HTR-8/SVneo (cell line): ENCODE data around the gene RBPJ.
A peak's percentile ranks its signal among the peaks of the same experiment; 100 is the strongest.

Experiments used
- DNase-seq: peaks from one replicate; pipeline ENCODE4 v3.0.0; 2011; ENCODE audit warnings: low spot score, mixed read lengths; ENCODE audit not compliant: insufficient read length
- FAIRE-seq: peaks from 2 replicates; lab custom pipeline; 2011; peaks lifted over from hg19 to GRCh38; lab: Jason Lieb, UNC

RBPJ gene

GRCh38 chr4:26410385-26411293 lies 89.8 kb downstream of the RBPJ start:
- FAIRE-seq: peak; percentile 26
- peak; percentile 52 for DNase-seq

- no peak for FAIRE-seq
- DNase-seq: no peak
Measured at GRCh38 chr4:26412381-26413372, 91.9 kb downstream of the RBPJ start.

DNA sequence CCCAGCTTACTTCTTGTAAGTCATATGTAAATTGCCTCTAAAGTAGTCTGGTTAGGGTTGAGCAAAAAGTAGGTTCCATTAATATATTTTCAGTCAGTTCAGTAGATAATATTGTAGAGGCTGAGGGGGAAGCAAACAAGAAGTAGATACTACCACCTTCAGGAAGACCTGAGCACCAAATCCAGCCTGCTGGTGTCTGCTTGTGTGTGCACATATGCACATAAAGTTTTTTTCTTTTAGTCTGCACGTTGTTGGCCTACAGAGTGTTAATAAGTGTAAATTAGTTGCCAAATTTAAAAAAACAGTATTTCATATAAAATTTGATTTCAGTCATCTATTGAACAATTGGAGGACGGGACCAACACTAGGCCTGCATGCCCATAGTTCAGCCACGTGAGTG lies 92.8 kb downstream of the RBPJ start:
- DNase-seq (no peak), FAIRE-seq (no peak)

GRCh38 chr4:26418107-26418506 lies 97.3 kb downstream of the RBPJ start:
- DNase-seq (no peak), FAIRE-seq (no peak)

DNA sequence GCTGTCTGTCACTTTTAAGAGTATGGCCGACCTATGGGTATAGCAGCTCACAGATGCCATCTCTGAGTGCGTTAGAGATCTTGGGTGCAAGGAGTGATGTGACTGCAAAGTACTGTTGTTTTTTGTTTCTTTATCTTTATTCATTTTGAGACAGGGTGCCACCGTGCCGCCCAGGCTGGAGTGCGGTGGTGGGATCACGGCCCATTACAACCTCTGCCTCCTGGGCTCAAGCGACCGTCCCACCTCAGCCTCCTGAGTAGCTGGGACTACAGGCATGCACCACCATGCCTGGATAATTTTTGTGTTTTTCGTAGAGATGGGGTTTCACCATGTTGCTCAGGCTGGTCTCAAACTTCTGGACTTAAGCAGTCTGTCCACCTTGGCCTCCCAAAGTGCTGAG lies 98.0 kb downstream of the RBPJ start:
- DNase-seq: no peak
- FAIRE-seq: no peak

DNA sequence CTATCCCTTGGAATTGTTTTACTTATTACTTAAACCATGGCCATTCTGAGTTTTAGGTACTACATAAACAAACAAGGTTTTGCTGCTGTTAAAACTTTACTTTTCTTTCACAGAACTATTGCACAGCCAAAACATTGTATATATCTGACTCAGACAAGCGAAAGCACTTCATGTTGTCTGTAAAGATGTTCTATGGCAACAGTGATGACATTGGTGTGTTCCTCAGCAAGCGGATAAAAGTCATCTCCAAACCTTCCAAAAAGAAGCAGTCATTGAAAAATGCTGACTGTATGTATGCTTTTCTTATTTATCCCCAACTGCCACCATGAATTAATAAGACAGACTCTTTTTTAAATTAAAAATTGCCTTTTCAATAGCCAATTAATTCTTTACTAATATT lies 99.6 kb downstream of the RBPJ start:
- FAIRE-seq (no peak), DNase-seq (no peak)

- FAIRE-seq (no peak), DNase-seq (no peak)
Measured at GRCh38 chr4:26420913-26421312, 100.1 kb downstream of the RBPJ start.

DNA sequence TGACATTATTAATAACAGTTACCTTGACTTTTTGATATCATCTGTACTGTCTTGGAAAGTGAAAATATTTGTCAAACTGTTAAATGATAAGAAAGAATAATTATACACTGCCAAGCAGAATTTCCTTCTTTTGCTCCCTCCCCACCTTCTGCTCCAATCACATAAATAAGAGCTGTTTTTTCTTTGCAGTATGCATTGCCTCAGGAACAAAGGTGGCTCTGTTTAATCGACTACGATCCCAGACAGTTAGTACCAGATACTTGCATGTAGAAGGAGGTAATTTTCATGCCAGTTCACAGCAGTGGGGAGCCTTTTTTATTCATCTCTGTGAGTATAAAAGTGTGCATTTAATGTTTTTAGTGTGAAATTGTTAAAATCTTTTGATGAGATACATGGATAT lies 103.3 kb downstream of the RBPJ start:
- FAIRE-seq: no peak

GRCh38 chr4:26424838-26425237 lies 104.0 kb downstream of the RBPJ start:
- FAIRE-seq (no peak), DNase-seq (no peak)

More for the DNA sequence above, 103.3 kb downstream of the RBPJ start:
- no peak for DNase-seq

DNA sequence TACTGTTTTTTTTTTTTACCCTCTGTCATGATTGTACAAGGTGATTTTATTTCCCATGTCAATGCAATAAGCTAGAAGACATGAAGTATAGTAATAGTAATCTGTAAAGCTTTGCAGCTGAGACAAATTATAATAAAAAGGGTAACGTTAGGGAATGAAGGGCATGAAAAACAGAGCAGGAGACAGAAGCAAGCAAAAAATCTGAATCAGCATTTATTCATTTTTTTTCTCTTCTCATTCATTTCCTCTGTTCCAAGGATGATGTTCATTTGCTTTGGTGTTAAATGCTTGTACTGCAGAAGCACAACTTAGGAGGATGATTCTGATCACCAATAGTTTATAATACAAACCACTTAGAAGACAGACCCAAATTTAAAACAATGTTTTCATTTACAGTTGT lies 105.1 kb downstream of the RBPJ start:
- FAIRE-seq: no peak
- DNase-seq: no peak

DNA sequence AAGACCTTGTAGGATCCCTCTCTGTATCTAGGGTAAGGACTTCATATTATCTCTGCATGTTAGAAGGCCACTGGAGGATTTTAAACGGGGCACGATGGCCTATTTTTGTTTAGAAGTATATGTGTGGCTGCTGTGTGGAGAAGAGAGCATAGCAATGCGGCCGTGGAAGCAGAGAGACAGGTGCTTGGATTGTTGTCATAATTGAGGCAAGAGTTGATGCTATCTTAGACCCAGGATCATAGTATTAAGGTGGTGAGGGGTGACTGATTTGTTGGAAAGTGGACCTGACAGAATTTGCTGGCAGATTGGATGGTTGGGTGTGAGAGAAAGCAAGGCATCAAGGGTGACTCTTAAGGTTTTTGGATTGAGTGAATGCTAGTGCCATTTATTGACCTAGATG lies 106.1 kb downstream of the RBPJ start:
- no peak for DNase-seq
- FAIRE-seq: no peak

DNA sequence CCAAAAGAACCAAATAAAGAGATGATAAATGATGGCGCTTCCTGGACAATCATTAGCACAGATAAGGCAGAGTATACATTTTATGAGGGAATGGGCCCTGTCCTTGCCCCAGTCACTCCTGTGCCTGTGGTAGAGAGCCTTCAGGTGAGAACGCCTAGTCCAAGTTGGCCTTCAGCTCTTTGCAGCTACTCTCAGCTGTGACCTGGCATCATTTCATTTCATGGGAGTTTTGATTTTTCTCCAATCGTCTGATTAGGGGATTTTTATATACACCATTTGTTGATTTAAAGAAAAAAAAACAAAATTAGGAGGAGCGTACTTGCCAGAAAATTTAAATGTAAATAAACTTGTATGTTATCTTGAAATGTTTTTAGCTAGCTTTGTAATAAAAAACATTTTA lies 109.1 kb downstream of the RBPJ start:
- no peak for DNase-seq
- no peak for FAIRE-seq

DNA sequence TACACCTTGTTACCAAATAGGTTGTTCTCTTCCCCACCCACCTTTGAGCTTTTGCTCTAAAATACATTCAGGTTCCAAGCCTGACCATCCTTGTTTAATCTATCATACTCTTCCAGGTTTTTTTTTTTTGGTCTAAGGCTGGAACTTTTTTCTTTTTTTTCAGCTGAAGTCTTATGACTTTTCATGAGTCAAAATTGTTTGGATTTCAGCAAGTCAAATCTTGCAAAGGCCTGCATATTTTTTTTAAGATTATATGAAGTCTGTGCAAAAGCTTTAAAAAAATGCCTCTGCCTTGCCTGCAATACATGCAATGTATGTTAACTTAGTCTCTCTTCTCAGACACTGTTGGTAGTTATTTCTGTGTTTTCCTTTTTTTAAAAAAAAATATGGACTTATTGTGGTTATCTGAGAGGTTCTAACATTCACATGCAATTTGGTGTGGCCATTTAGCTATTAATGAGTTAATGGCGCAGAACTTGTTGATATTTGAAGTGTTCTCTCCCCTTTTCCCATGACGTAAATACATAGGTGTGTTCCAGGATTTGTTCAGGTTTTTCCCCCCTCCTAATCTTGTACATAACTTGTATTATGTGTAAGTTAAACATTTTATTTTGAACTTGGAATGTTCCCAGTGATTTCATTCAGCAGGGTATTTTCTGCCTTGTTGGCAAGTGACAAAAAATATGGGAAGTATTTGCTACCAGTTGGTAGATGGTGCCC lies 110.8 kb downstream of the RBPJ start:
- no peak for FAIRE-seq
- no peak for DNase-seq

DNA sequence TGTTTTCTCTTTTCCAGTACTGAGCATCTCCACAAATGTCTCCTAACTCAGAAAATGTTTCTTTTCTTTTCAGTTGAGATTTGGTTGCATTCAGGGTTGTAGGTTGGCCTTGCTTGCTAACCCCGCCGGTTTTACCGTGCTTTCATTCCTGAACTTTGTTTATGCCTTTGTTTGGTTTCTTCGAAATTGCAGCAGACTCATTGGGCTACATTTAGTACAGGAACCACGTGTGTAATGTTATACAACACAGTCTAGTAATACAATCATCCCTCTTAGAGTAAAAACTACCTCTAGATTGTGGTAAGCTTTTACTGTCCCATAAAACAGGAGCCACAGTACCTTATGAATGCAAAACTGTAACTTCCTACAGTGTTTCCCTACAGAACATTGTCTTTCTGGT lies 111.6 kb downstream of the RBPJ start:
- no peak for FAIRE-seq

GRCh38 chr4:26433556-26433955 lies 112.7 kb downstream of the RBPJ start:
- FAIRE-seq: no peak
- no peak for DNase-seq

More for the DNA sequence above, 111.6 kb downstream of the RBPJ start:
- no peak for DNase-seq

- FAIRE-seq: no peak
- DNase-seq: no peak
Measured at GRCh38 chr4:26434030-26434639, 113.3 kb downstream of the RBPJ start.

GRCh38 chr4:26441102-26441501 lies 120.3 kb downstream of the RBPJ start:
- FAIRE-seq: no peak
- no peak for DNase-seq

DNA sequence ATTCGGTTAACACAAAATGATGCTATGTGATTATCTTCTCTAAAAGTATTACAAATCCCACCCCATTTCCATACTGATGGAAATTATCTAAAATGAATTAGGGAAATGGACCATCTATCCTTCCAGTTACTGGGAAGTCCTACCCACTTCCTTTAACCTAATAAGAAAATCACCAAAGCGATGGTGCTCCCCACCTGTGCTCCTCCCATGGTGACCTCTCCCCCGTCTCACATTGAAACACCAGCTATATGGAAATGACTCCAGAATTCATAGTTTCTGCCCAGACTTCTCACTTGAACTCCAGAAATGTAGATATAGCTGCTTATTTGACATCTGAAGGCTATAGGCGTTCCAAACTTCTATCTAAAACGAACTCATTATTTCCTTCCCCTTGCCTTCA lies 121.0 kb downstream of the RBPJ start:
- FAIRE-seq (no peak), DNase-seq (no peak)

GRCh38 chr4:26447378-26447777 lies 126.6 kb downstream of the RBPJ start:
- FAIRE-seq (no peak), DNase-seq (no peak)

DNA sequence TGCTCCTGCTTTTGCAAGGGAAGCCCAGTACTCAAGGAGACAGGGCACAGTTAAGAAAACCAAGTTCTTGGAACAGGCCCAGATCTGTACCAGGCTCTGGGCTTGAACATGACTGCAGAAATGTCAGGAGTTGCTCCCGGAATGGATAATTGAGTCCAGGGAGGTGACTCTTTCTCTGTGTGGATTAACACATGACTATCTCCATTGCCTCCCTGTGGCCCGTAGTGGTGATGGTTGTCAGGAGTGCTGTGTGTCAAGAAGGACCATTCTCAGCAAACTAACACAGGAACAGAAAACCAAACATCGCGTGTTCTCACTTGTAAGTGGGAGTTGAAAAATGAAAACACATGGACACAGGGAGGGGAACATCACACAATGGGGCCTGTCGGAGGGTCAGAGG lies 129.6 kb downstream of the RBPJ start:
- DNase-seq: no peak
- no peak for FAIRE-seq
